Vagina (tissue), 2 donors: ENCODE results near the gene NFYA.

ENCODE experiments used
- POLR2A ChIP-seq, 2 donors: fragments of 450-650 bp; IDR thresholded peaks; one replicate each; pipeline ENCODE4 v1.6.1; 2017; ENCODE audit warnings: antibody characterized with exemption in 2 of 2, mild to moderate bottlenecking in 2 of 2, moderate library complexity in 2 of 2
- TF ChIP-seq, protein P1 (sequence below), 3 experiments: fragments of 450-650 bp in 2 of 3; fragments of 200-600 bp in 1 of 3; sonication (generic) in 1 of 3; IDR thresholded peaks; one replicate each; pipeline ENCODE4 v1.5.1; 2017 to 2019; ENCODE audit warnings: antibody characterized with exemption in 3 of 3, mild to moderate bottlenecking in 2 of 3, moderate library complexity in 2 of 3

- TF ChIP-seq, protein P1, sequence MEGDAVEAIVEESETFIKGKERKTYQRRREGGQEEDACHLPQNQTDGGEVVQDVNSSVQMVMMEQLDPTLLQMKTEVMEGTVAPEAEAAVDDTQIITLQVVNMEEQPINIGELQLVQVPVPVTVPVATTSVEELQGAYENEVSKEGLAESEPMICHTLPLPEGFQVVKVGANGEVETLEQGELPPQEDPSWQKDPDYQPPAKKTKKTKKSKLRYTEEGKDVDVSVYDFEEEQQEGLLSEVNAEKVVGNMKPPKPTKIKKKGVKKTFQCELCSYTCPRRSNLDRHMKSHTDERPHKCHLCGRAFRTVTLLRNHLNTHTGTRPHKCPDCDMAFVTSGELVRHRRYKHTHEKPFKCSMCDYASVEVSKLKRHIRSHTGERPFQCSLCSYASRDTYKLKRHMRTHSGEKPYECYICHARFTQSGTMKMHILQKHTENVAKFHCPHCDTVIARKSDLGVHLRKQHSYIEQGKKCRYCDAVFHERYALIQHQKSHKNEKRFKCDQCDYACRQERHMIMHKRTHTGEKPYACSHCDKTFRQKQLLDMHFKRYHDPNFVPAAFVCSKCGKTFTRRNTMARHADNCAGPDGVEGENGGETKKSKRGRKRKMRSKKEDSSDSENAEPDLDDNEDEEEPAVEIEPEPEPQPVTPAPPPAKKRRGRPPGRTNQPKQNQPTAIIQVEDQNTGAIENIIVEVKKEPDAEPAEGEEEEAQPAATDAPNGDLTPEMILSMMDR (IDR thresholded peaks at IDR 0.05), result no peak
- no peak for TF ChIP-seq POLR2A (IDR thresholded peaks at IDR 0.05)
Observed at GRCh38 chr6:41147917-41148316, 75.1 kb downstream of the NFYA start.
